ENCODE measurements around the gene COA3.

DNA sequence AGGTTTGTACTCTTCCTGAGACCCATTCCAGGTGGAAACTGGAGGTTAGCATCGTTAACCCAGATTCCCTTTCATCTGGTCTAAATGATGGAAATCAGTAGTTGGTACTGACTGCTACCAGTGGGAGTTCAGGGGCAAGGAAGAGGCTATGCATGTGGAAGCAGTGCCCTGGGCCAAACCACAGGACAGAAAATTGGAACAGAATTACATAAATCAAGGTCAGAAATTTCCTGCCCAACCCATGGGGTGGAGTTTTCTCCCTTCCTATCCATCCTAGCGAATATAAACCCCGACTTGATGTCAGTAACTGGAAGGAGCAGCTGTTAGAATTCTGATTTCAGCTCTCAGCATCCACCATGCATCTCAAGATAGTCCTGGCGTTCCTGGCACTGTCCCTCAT lies 45.8 kb upstream of the COA3 start, which contains the start of gene AOC2:
- TF ChIP-seq, protein P1, sequence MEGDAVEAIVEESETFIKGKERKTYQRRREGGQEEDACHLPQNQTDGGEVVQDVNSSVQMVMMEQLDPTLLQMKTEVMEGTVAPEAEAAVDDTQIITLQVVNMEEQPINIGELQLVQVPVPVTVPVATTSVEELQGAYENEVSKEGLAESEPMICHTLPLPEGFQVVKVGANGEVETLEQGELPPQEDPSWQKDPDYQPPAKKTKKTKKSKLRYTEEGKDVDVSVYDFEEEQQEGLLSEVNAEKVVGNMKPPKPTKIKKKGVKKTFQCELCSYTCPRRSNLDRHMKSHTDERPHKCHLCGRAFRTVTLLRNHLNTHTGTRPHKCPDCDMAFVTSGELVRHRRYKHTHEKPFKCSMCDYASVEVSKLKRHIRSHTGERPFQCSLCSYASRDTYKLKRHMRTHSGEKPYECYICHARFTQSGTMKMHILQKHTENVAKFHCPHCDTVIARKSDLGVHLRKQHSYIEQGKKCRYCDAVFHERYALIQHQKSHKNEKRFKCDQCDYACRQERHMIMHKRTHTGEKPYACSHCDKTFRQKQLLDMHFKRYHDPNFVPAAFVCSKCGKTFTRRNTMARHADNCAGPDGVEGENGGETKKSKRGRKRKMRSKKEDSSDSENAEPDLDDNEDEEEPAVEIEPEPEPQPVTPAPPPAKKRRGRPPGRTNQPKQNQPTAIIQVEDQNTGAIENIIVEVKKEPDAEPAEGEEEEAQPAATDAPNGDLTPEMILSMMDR (IDR thresholded peaks at IDR 0.05; ENCODE audit: insufficient read depth, low read length, poor library complexity, severe bottlenecking): no peak
- TF ChIP-seq EZH2phosphoT487 (conservative IDR thresholded peaks at IDR 0.05; ENCODE audit: low read length): no peak

Data from SU-DHL-6 (cell line).